ENCODE measurements around the gene RAMACL. TPM values are rescaled to one million over a fixed set of nuclear protein-coding genes. Genes with fewer than 3 reads are reported as not detected.

RAMACL gene
- total RNA-seq, 1 donor from 2014 or later, result 1.2 TPM

- H3K36me3 Mint-ChIP-seq (ENCODE audit: low read depth, unreplicated experiment), result peaks cover 17% of the 10 kb centered on the region
- TF ChIP-seq EZH2 (IDR thresholded peaks at IDR 0.05; ENCODE audit: insufficient read depth, low read length) (no peak), CTCF (IDR thresholded peaks at IDR 0.05; ENCODE audit: insufficient read depth, low read depth, low read length) (no peak)
- peaks cover 26% of the 10 kb centered on the region for H3K4me1 Mint-ChIP-seq (ENCODE audit: low read depth, unreplicated experiment)
- no peak for DNase-seq (ENCODE audit: low read depth)
- Histone ChIP-seq H3K4me1 (ENCODE audit: insufficient read depth, low read length) (peaks cover 4% of the 10 kb centered on the region), H4K20me1 (ENCODE audit: insufficient read depth, low read length) (no peaks in the 10 kb centered on the region), H3K9me3 (ENCODE audit: insufficient read depth, low read depth, low read length) (no peaks in the 10 kb centered on the region), H3K4me3 (ENCODE audit: insufficient read depth, low read depth, low read length) (no peak overlapping the region), H3K79me2 (ENCODE audit: insufficient read depth, low read length) (no peaks in the 10 kb centered on the region), H3K27me3 (ENCODE audit: insufficient read depth, low read length) (no peaks in the 10 kb centered on the region), H3K27ac (ENCODE audit: low read depth, low read length) (no peak overlapping the region), H3K4me2 (ENCODE audit: low read length) (no peak overlapping the region), H2AFZ (ENCODE audit: low read depth, low read length) (no peak overlapping the region), H3K9ac (ENCODE audit: low read length) (no peak overlapping the region), H3K36me3 (ENCODE audit: insufficient read depth, low read length) (peaks cover 4% of the 10 kb centered on the region)
- no peaks in the 10 kb centered on the region for H3K27me3 Mint-ChIP-seq (ENCODE audit: low read depth, unreplicated experiment)
- FAIRE-seq, result no peak
- no peak overlapping the region for H3K4me3 Mint-ChIP-seq (ENCODE audit: unreplicated experiment)
- H3K9me3 Mint-ChIP-seq (ENCODE audit: unreplicated experiment), result no peaks in the 10 kb centered on the region
- H3K27ac Mint-ChIP-seq (ENCODE audit: unreplicated experiment), result no peak overlapping the region
These were observed 48.0 kb downstream of the RAMACL start for GRCh38 chr6:166538297-166539010.

GRCh38 chr6:166534658-166535406 lies 51.6 kb downstream of the RAMACL start:
- Histone ChIP-seq H2AFZ (ENCODE audit: low read depth, low read length) (no peak overlapping the region), H3K9me3 (ENCODE audit: insufficient read depth, low read depth, low read length) (no peaks in the 10 kb centered on the region), H3K9ac (ENCODE audit: low read length) (no peak overlapping the region), H4K20me1 (ENCODE audit: insufficient read depth, low read length) (no peaks in the 10 kb centered on the region), H3K27ac (ENCODE audit: low read depth, low read length) (no peak overlapping the region), H3K27me3 (ENCODE audit: insufficient read depth, low read length) (no peaks in the 10 kb centered on the region), H3K4me1 (ENCODE audit: insufficient read depth, low read length) (no peaks in the 10 kb centered on the region), H3K79me2 (ENCODE audit: insufficient read depth, low read length) (no peaks in the 10 kb centered on the region), H3K4me3 (ENCODE audit: insufficient read depth, low read depth, low read length) (no peak overlapping the region), H3K4me2 (ENCODE audit: low read length) (no peak overlapping the region), H3K36me3 (ENCODE audit: insufficient read depth, low read length) (peaks cover 4% of the 10 kb centered on the region)
- no peaks in the 10 kb centered on the region for H3K27me3 Mint-ChIP-seq (ENCODE audit: low read depth, unreplicated experiment)
- DNase-seq (ENCODE audit: low read depth) (no peak), FAIRE-seq (no peak)
- H3K4me3 Mint-ChIP-seq (ENCODE audit: unreplicated experiment), result no peak overlapping the region
- peaks cover under 1% of the 10 kb centered on the region for H3K9me3 Mint-ChIP-seq (ENCODE audit: unreplicated experiment)
- TF ChIP-seq CTCF (IDR thresholded peaks at IDR 0.05; ENCODE audit: insufficient read depth, low read depth, low read length), result no peak
- no peak for TF ChIP-seq EZH2 (IDR thresholded peaks at IDR 0.05; ENCODE audit: insufficient read depth, low read length)
- H3K4me1 Mint-ChIP-seq (ENCODE audit: low read depth, unreplicated experiment), result peaks cover 5% of the 10 kb centered on the region
- H3K36me3 Mint-ChIP-seq (ENCODE audit: low read depth, unreplicated experiment), result peaks cover 23% of the 10 kb centered on the region
- H3K27ac Mint-ChIP-seq (ENCODE audit: unreplicated experiment), result no peak overlapping the region

Data from astrocyte (in vitro differentiated cells and primary cell).